Fibroblast of lung (primary cell): Measurements from ENCODE around the gene INTS7.

Source experiments
- EZH2 ChIP-seq: IDR thresholded peaks from 2 replicates; pipeline ENCODE4 v1.5.1; 2012; ENCODE audit warnings: low read length, control low read depth, mild to moderate bottlenecking; ENCODE audit errors: missing control alignments
- TF ChIP-seq, protein P1 (sequence below), 2 donors: IDR thresholded peaks in 1 of 2; conservative IDR thresholded peaks in 1 of 2; 1 replicate in 1 of 2; 2 replicates in 1 of 2; pipeline ENCODE4 v1.5.1; 2011 to 2012; ENCODE audit warnings: low read length in 2 of 2, control low read depth in 1 of 2, inconsistent platforms in 1 of 2, low read depth in 1 of 2, mild to moderate bottlenecking in 1 of 2

DNA sequence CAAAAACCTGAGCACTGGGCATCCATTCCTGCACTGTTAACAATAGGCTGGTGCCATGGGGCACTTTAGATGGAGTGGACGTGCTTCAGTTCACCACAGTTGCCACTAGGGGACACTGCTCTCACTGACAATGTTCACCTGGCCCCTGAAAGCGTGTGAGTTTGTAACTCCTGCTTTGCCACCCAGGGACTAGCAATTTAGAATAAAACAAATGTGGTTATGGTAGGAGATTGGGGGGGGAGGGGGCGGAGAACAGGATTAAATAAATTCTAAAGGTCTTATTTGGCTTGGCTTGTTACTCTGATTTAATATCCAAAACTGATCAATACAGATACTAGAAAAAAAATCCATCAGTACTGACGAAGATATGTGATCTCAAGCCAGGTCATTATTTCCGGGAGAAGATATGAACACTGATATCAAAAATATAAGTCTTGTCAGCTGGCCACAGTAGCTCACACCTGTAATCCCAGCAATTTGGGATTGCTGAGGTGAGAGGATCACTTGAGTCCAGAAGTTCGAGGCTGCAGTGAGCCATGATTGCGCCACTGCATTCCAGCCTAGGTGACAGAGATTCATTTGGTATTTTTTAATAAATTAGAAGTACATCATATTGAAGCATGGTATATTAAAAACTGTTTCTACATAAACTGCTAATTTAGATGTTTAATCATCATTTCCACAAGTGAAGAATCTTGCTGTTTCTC, 23.2 kb downstream of the INTS7 start:
- TF ChIP-seq, protein P1, sequence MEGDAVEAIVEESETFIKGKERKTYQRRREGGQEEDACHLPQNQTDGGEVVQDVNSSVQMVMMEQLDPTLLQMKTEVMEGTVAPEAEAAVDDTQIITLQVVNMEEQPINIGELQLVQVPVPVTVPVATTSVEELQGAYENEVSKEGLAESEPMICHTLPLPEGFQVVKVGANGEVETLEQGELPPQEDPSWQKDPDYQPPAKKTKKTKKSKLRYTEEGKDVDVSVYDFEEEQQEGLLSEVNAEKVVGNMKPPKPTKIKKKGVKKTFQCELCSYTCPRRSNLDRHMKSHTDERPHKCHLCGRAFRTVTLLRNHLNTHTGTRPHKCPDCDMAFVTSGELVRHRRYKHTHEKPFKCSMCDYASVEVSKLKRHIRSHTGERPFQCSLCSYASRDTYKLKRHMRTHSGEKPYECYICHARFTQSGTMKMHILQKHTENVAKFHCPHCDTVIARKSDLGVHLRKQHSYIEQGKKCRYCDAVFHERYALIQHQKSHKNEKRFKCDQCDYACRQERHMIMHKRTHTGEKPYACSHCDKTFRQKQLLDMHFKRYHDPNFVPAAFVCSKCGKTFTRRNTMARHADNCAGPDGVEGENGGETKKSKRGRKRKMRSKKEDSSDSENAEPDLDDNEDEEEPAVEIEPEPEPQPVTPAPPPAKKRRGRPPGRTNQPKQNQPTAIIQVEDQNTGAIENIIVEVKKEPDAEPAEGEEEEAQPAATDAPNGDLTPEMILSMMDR (conservative IDR thresholded peaks at IDR 0.05 in 1 of 2, IDR thresholded peaks at IDR 0.05 in 1 of 2; ENCODE audit: low read depth in 1 of 2, low read length in 2 of 2): peak; percentile 99 to 100
- TF ChIP-seq EZH2: no peak
